OCI-LY3 (cell line): Measurements from ENCODE around the gene NIN.

Experiments used
- CTCF ChIP-seq: fragments of 200-600, 300-600 bp; sonication (generic); IDR thresholded peaks from 2 replicates; pipeline ENCODE4 v1.5.1; 2014; ENCODE audit warnings: antibody characterized with exemption, low read length, low read depth
- EZH2phosphoT487 ChIP-seq: fragments of 200-600 bp; shearing (Covaris generic); IDR thresholded peaks from 2 replicates; pipeline ENCODE4 v1.6.1; 2018; ENCODE audit warnings: antibody characterized with exemption, mixed run types, low read depth

GRCh38 chr14:50829489-50830043 lies 1.4 kb downstream of the NIN start:
- TF ChIP-seq CTCF (no peak), EZH2phosphoT487 (no peak)
